ENCODE data around the gene DDX1.

DNA sequence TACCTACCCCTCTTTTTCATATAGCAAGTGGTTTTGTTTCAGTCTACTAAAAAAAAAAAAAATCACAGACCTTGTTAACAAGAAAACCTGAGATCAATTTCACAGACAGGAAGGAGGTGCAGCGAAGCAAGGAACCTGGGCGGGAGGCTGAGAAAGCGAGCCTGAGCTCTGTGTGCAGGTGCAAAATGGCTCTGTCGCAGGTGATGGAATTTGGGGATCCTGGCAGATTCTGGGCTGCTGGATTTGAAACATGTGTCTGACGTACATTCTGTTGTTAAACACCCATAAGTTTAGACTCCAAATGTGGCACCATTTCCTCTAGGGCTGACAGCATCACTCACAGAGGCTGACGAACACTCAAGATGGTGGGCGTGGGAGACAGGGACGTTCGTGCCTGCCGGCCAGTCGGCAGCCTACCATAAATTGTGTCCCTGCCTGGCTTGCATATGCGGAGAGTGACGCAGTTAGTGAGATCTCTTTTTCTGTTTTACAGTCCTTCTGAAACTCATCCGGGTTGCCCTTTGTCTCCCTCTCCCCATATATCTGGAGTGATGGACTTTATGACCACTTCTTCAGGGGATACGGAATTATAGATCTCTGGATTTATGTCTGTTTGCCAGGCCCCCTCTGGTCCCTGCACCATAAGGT, 8.8 kb upstream of the DDX1 start:
- TF ChIP-seq CTCF (IDR thresholded peaks at IDR 0.05) (no peak), POLR2A (IDR thresholded peaks at IDR 0.05) (no peak)

All from heart left ventricle (tissue), 13 donors.